ENCODE results near the gene OR10AD1. TPM values are rescaled to one million over a fixed set of nuclear protein-coding genes. Genes with fewer than 3 reads are reported as not detected.

OR10AD1 gene
- total RNA-seq, 6 experiments from 2014 or later, result not detected

DNA sequence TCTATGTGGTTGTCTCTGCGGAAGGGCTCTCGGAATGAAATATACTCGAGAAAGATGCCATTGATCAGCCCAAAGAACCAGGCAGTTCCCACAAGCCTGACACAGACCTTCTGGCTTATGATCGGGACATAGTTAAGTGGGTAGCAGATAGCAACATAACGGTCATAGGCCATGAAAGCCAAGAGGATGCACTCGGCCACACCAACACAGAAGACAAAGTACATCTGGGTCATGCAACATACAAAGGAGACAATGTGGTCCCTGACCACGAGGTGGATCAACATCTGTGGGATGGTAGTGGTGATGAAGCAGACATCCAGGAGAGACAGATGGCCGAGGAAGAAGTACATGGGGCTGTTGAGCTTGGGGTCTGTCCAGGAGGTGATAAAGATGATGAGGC, 326 bp downstream of the OR10AD1 start:
- ATAC-seq (no peak), DNase-seq (no peak)
- intact Hi-C loops (cut with DNase I), result no loop called here
- Histone ChIP-seq H3K27ac (no peak overlapping the region), H3K36me3 (no peaks in the 10 kb centered on the region), H3K4me3 (no peak overlapping the region), H3K27me3 (no peaks in the 10 kb centered on the region), H3K4me1 (peaks cover 0 to 11% (median 0%) of the 10 kb centered on the region in 4 donors), H3K9me3 (peaks cover 0 to 14% (median 0%) of the 10 kb centered on the region in 4 donors)
- TF ChIP-seq, protein P1, sequence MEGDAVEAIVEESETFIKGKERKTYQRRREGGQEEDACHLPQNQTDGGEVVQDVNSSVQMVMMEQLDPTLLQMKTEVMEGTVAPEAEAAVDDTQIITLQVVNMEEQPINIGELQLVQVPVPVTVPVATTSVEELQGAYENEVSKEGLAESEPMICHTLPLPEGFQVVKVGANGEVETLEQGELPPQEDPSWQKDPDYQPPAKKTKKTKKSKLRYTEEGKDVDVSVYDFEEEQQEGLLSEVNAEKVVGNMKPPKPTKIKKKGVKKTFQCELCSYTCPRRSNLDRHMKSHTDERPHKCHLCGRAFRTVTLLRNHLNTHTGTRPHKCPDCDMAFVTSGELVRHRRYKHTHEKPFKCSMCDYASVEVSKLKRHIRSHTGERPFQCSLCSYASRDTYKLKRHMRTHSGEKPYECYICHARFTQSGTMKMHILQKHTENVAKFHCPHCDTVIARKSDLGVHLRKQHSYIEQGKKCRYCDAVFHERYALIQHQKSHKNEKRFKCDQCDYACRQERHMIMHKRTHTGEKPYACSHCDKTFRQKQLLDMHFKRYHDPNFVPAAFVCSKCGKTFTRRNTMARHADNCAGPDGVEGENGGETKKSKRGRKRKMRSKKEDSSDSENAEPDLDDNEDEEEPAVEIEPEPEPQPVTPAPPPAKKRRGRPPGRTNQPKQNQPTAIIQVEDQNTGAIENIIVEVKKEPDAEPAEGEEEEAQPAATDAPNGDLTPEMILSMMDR (IDR thresholded peaks at IDR 0.05), result no peak
- no peak for TF ChIP-seq POLR2A (IDR thresholded peaks at IDR 0.05)
- WGBS (ENCODE audit: insufficient coverage, low coverage, low lambda C conversion rate, missing lambda C conversion rate), result 75% methylated on average over 8 of the region's 8 CpGs

DNA sequence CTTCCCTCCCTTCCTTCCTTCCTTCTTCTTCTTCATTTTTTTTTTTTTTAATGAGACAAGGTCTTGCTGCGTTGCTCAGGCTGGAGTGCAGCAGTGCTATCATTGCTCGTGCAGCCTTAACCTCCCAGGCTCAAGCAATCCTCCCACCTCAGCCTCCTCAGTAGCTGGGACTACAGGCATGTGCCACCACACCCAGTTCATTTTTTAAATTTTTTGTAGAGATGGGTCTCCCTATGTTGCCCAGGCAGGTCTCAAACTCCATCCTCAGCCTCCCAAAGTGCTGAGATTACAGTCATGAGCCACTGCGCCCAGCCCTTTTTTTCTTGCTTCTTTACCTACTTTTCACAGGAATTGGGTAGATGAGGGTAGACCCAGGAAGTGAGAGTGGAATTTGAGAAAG, 1.6 kb downstream of the OR10AD1 start:
- no peaks in the 10 kb centered on the region for H3K27me3 ChIP-seq
- H3K27ac ChIP-seq, result no peak overlapping the region
- TF ChIP-seq POLR2A (IDR thresholded peaks at IDR 0.05), result no peak
- TF ChIP-seq, protein P1 (IDR thresholded peaks at IDR 0.05), result no peak
- intact Hi-C loops (cut with DNase I), result no loop called here
- WGBS (ENCODE audit: insufficient coverage, low coverage, low lambda C conversion rate, missing lambda C conversion rate), result 81% methylated on average over 3 of the region's 3 CpGs
- DNase-seq (no peak), ATAC-seq (no peak)
- H3K4me1 ChIP-seq, result peaks cover 0 to 17% (median 2%) of the 10 kb centered on the region in 4 donors
- no peak overlapping the region for H3K4me3 ChIP-seq
- peaks cover 0 to 5% (median 0%) of the 10 kb centered on the region in 4 donors for H3K9me3 ChIP-seq
- H3K36me3 ChIP-seq, result no peaks in the 10 kb centered on the region

DNA sequence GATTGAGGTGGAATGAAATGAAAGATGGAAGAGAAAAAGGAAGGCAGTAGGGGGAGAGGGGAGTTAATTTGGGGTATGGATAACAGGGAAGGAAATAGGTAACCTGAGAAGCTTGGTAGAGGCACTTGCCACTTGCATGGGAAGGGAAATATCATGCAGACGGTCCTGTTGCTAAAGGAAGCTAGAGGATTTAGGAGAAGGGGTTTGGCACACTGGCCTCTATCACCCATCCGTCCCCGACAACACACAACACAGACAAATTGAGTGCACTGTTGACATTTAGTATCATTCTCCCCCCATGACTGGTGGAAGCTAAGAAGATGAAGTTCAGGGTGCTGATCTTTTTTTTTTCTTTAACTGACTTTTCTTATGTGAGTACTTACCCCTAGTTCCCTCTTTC, 2.0 kb downstream of the OR10AD1 start:
- no peak overlapping the region for H3K27ac ChIP-seq
- peaks cover 0 to 5% (median 0%) of the 10 kb centered on the region in 4 donors for H3K9me3 ChIP-seq
- TF ChIP-seq, protein P1 (IDR thresholded peaks at IDR 0.05), result no peak
- no peak for TF ChIP-seq POLR2A (IDR thresholded peaks at IDR 0.05)
- ATAC-seq (no peak), DNase-seq (no peak)
- H3K4me1 ChIP-seq, result peaks cover 0 to 17% (median 2%) of the 10 kb centered on the region in 4 donors
- no peaks in the 10 kb centered on the region for H3K36me3 ChIP-seq
- H3K27me3 ChIP-seq, result no peaks in the 10 kb centered on the region
- H3K4me3 ChIP-seq, result no peak overlapping the region
- 71% methylated on average over 3 of the region's 3 CpGs for WGBS (ENCODE audit: insufficient coverage, low coverage, low lambda C conversion rate, missing lambda C conversion rate)
- intact Hi-C loops (cut with DNase I), result no loop called here

DNA sequence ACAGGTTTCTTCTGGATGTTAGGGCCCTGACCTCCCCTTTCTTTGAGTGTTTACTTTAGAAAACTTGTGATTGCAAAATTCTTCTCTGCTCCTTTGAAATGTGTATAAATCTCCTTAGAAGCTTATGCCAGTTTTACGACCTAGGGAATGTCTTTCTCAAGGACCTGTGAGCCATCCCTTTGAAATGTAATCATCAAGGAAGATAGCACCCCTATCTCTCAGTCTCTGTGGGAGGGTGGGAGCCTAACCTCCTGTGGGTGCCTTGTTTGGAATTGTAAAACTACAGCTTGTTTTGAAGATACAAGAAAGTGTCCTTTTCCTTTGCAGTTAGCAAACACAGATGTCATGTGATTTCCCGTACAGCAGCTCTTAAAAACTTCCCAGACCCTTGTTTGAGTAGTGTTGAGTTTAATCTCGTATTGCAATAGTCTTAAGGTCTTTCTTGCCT, 3.3 kb downstream of the OR10AD1 start:
- H3K9me3 ChIP-seq, result no peaks in the 10 kb centered on the region
- peak overlapping the region in 2 of 3 donors; percentile 97 to 98 for H3K27ac ChIP-seq
- intact Hi-C loops (cut with DNase I), result no loop called here
- ATAC-seq (no peak), DNase-seq (no peak)
- 37% methylated on average over 3 of the region's 3 CpGs for WGBS (ENCODE audit: insufficient coverage, low coverage, low lambda C conversion rate, missing lambda C conversion rate)
- H3K36me3 ChIP-seq, result no peaks in the 10 kb centered on the region
- H3K4me3 ChIP-seq, result no peak overlapping the region
- H3K27me3 ChIP-seq, result no peaks in the 10 kb centered on the region
- TF ChIP-seq POLR2A (IDR thresholded peaks at IDR 0.05), result no peak
- TF ChIP-seq, protein P1 (IDR thresholded peaks at IDR 0.05), result no peak
- peaks cover 0 to 17% (median 2%) of the 10 kb centered on the region in 4 donors for H3K4me1 ChIP-seq

DNA sequence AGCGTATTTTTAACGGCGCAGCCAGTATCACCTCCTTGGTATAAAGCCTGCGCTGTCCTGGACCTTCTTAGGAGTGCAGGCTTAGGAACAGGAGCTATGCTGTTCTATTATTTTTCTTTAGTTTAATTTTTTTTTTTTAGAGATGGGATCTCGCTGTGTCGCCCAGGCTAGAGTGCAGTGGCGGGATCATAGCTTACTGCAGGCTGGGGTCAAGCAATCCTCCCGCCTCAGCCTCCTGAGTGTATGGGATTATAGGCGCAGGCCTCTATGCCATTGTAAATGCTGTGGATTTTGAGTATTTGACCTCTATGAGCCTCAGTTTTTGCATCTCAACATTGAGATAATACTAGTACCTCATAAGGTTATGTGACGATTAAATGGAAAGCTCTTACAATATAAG, 4.1 kb downstream of the OR10AD1 start:
- DNase-seq (no peak), ATAC-seq (no peak)
- peak overlapping the region; percentile 90 to 98 (median 97) for H3K27ac ChIP-seq
- peaks cover 0 to 17% (median 2%) of the 10 kb centered on the region in 4 donors for H3K4me1 ChIP-seq
- H3K4me3 ChIP-seq, result peak overlapping the region; percentile 60 to 75 (median 61)
- 71% methylated on average over 10 of the region's 10 CpGs for WGBS (ENCODE audit: insufficient coverage, low coverage, low lambda C conversion rate, missing lambda C conversion rate)
- no peaks in the 10 kb centered on the region for H3K36me3 ChIP-seq
- TF ChIP-seq, protein P1 (IDR thresholded peaks at IDR 0.05), result no peak
- TF ChIP-seq POLR2A (IDR thresholded peaks at IDR 0.05), result no peak
- no peaks in the 10 kb centered on the region for H3K27me3 ChIP-seq
- H3K9me3 ChIP-seq, result no peaks in the 10 kb centered on the region
- intact Hi-C loops (cut with DNase I), result no loop called here

Measured in right lobe of liver (tissue), 6 donors.